ENCODE data around the gene MAST2.
"Not testable (repeated sequence)": the region's sequence is repeated elsewhere in the genome, so short reads cannot be mapped to it uniquely, and the experiment has no call there.

Gene MAST2

GRCh38 chr1:46053734-46054133, 250.3 kb downstream of the MAST2 start:
- Histone ChIP-seq H3K9me2 (replicated peaks; ENCODE audit: low read depth, low read length) (no peaks in the 10 kb centered on the region), H3K4me1 (ENCODE audit: insufficient read depth, low read length, poor library complexity, severe bottlenecking) (no peaks in the 10 kb centered on the region), H4K20me1 (ENCODE audit: insufficient read depth, low read length, poor library complexity, severe bottlenecking) (no peaks in the 10 kb centered on the region), H3K4me2 (ENCODE audit: low read depth, low read length, poor library complexity, severe bottlenecking) (no peak overlapping the region), H2AFZ (ENCODE audit: low read length) (no peak overlapping the region), H3K9ac (ENCODE audit: low read depth, low read length, poor library complexity, severe bottlenecking) (no peak overlapping the region), H3K9me3 (ENCODE audit: insufficient read depth, low read depth, low read length) (no peaks in the 10 kb centered on the region), H3K27me3 (ENCODE audit: insufficient read depth, low read length, poor library complexity, severe bottlenecking) (no peaks in the 10 kb centered on the region), H3K36me3 (ENCODE audit: insufficient read depth, low read length) (peaks cover 82% of the 10 kb centered on the region), H3F3A (ENCODE audit: low read depth) (no peaks in the 10 kb centered on the region), H3K4me3 (ENCODE audit: low read length, poor library complexity, severe bottlenecking) (no peak overlapping the region), H3K79me2 (ENCODE audit: insufficient read depth, low read length) (peaks cover 7% of the 10 kb centered on the region; the same call in 1 of the 2 replicates)
- no peak for TF ChIP-seq CTCF (conservative IDR thresholded peaks at IDR 0.05; ENCODE audit: low read length)
- TF ChIP-seq EZH2phosphoT487 (IDR thresholded peaks at IDR 0.05; ENCODE audit: borderline replicate concordance): no peak

- Histone ChIP-seq H3K27me3 (ENCODE audit: insufficient read depth, low read length, poor library complexity, severe bottlenecking) (no peaks in the 10 kb centered on the region), H3K79me2 (ENCODE audit: insufficient read depth, low read length) (peaks cover 3% of the 10 kb centered on the region; the same call in 1 of the 2 replicates), H3K9me3 (ENCODE audit: insufficient read depth, low read depth, low read length) (no peaks in the 10 kb centered on the region), H3K4me1 (ENCODE audit: insufficient read depth, low read length, poor library complexity, severe bottlenecking) (no peaks in the 10 kb centered on the region), H3K9me2 (replicated peaks; ENCODE audit: low read depth, low read length) (no peaks in the 10 kb centered on the region), H3F3A (ENCODE audit: low read depth) (no peaks in the 10 kb centered on the region), H3K4me2 (ENCODE audit: low read depth, low read length, poor library complexity, severe bottlenecking) (no peak overlapping the region), H3K36me3 (ENCODE audit: insufficient read depth, low read length) (peaks cover 90% of the 10 kb centered on the region), H3K4me3 (ENCODE audit: low read length, poor library complexity, severe bottlenecking) (no peak overlapping the region), H2AFZ (ENCODE audit: low read length) (no peak overlapping the region), H3K9ac (ENCODE audit: low read depth, low read length, poor library complexity, severe bottlenecking) (no peak overlapping the region), H4K20me1 (ENCODE audit: insufficient read depth, low read length, poor library complexity, severe bottlenecking) (no peaks in the 10 kb centered on the region)
- TF ChIP-seq CTCF (conservative IDR thresholded peaks at IDR 0.05; ENCODE audit: low read length) (no peak), EZH2phosphoT487 (IDR thresholded peaks at IDR 0.05; ENCODE audit: borderline replicate concordance) (no peak)
Observed at GRCh38 chr1:46056325-46056724, 252.9 kb downstream of the MAST2 start.

GRCh38 chr1:46057215-46057614, 253.8 kb downstream of the MAST2 start:
- H3K9me3 ChIP-seq (ENCODE audit: insufficient read depth, low read depth, low read length); H3K4me2 ChIP-seq (ENCODE audit: low read depth, low read length, poor library complexity, severe bottlenecking); H3K27me3 ChIP-seq (ENCODE audit: insufficient read depth, low read length, poor library complexity, severe bottlenecking); H4K20me1 ChIP-seq (ENCODE audit: insufficient read depth, low read length, poor library complexity, severe bottlenecking); H3K9ac ChIP-seq (ENCODE audit: low read depth, low read length, poor library complexity, severe bottlenecking); H3K4me1 ChIP-seq (ENCODE audit: insufficient read depth, low read length, poor library complexity, severe bottlenecking); H3K4me3 ChIP-seq (ENCODE audit: low read length, poor library complexity, severe bottlenecking); H3F3A ChIP-seq (ENCODE audit: low read depth); H3K9me2 ChIP-seq (replicated peaks; ENCODE audit: low read depth, low read length); H3K79me2 ChIP-seq (ENCODE audit: insufficient read depth, low read length); H2AFZ ChIP-seq (ENCODE audit: low read length): not testable (repeated sequence)
- H3K36me3 ChIP-seq (ENCODE audit: insufficient read depth, low read length): peaks cover 94% of the 10 kb centered on the region

GRCh38 chr1:46057781-46058180, 254.4 kb downstream of the MAST2 start:
- Histone ChIP-seq H3K9ac (ENCODE audit: low read depth, low read length, poor library complexity, severe bottlenecking) (no peak overlapping the region), H3K9me2 (replicated peaks; ENCODE audit: low read depth, low read length) (no peaks in the 10 kb centered on the region), H3K4me1 (ENCODE audit: insufficient read depth, low read length, poor library complexity, severe bottlenecking) (peaks cover 4% of the 10 kb centered on the region), H3K36me3 (ENCODE audit: insufficient read depth, low read length) (peaks cover 95% of the 10 kb centered on the region), H3K4me2 (ENCODE audit: low read depth, low read length, poor library complexity, severe bottlenecking) (no peak overlapping the region), H3K79me2 (ENCODE audit: insufficient read depth, low read length) (peaks cover 4% of the 10 kb centered on the region; the same call in 1 of the 2 replicates), H4K20me1 (ENCODE audit: insufficient read depth, low read length, poor library complexity, severe bottlenecking) (no peaks in the 10 kb centered on the region), H3K9me3 (ENCODE audit: insufficient read depth, low read depth, low read length) (no peaks in the 10 kb centered on the region), H2AFZ (ENCODE audit: low read length) (no peak overlapping the region), H3K4me3 (ENCODE audit: low read length, poor library complexity, severe bottlenecking) (no peak overlapping the region), H3F3A (ENCODE audit: low read depth) (no peaks in the 10 kb centered on the region), H3K27me3 (ENCODE audit: insufficient read depth, low read length, poor library complexity, severe bottlenecking) (no peaks in the 10 kb centered on the region)
- TF ChIP-seq EZH2phosphoT487 (IDR thresholded peaks at IDR 0.05; ENCODE audit: borderline replicate concordance) (no peak), CTCF (conservative IDR thresholded peaks at IDR 0.05; ENCODE audit: low read length) (no peak)

Measured in Loucy (cell line).